ENCODE results near the gene VGLL1.

- TF ChIP-seq FOXM1 (IDR thresholded peaks at IDR 0.05; ENCODE audit: borderline replicate concordance), result no peak
- no peak for TF ChIP-seq HDGF (IDR thresholded peaks at IDR 0.05; ENCODE audit: borderline replicate concordance)
- no peak for TF ChIP-seq FOXK2 (IDR thresholded peaks at IDR 0.05)
- no peak for TF ChIP-seq NFRKB (IDR thresholded peaks at IDR 0.05)
- no peak for TF ChIP-seq ZNF384 (IDR thresholded peaks at IDR 0.05)
- TF ChIP-seq FOXA1 (IDR thresholded peaks at IDR 0.05), result no peak
- no peak for TF ChIP-seq ELF4 (IDR thresholded peaks at IDR 0.05)
- TF ChIP-seq SUZ12 (IDR thresholded peaks at IDR 0.05), result no peak
- no peak for TF ChIP-seq L3MBTL2 (conservative IDR thresholded peaks at IDR 0.05)
- TF ChIP-seq TARDBP (IDR thresholded peaks at IDR 0.05), result no peak
- no peak for TF ChIP-seq CTBP1 (IDR thresholded peaks at IDR 0.05; ENCODE audit: borderline replicate concordance)
- no peak for TF ChIP-seq PKNOX1 (IDR thresholded peaks at IDR 0.05)
Observed at GRCh38 chrX:136551410-136551809, 19.4 kb downstream of the VGLL1 start.
